Body of pancreas (tissue), 4 donors: ENCODE results near the gene TBC1D16.

Source experiments
- POLR2A ChIP-seq, 3 donors: fragments of 450-650 bp; IDR thresholded peaks; one replicate each; pipeline ENCODE4 v1.6.1; 2016; ENCODE audit warnings: antibody characterized with exemption in 3 of 3, mild to moderate bottlenecking in 2 of 3
- TF ChIP-seq, protein P1 (sequence below), 7 experiments: fragments of 450-650 bp in 4 of 7; fragments of 200-600 bp in 3 of 7; sonication (generic) in 3 of 7; IDR thresholded peaks; one replicate each; pipeline ENCODE4 v1.5.1; 2016 to 2019; ENCODE audit warnings: antibody characterized with exemption in 7 of 7

DNA sequence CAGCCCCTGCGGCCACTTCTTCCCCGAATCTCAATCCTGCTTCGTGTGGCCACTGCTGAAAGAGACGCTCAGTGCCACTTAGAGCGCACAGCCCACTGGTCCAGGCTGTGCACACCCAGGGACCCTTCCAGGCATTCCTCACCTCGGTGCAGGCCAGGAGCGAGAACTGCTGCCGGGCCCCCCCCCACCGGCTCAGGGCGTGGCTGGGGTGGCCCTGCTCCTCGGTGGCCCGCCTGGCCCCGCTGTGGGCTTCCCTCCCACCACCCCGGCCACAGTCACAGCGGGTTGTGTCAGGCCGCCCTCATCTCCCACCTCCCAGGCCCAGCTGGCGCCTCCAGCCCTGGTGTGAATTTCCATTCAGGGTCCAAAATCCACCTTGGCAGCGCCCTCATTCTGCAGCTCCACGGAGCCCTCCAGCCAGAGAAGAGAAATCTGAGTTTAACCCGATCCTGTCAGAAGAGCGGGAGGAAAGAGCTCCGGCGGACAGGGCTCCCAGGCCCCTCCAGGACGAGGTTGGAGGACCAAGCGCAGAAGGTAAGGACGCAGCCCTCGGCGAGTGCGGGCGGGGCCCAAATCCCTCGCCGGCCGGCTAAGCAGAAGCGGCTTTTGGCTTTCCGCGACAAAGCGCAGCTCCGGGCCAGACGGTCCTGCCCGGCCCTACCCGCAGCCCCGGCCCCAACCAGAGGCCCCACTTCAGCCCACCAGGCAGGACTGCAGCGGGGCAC, 12.0 kb downstream of the TBC1D16 start:
- TF ChIP-seq, protein P1, sequence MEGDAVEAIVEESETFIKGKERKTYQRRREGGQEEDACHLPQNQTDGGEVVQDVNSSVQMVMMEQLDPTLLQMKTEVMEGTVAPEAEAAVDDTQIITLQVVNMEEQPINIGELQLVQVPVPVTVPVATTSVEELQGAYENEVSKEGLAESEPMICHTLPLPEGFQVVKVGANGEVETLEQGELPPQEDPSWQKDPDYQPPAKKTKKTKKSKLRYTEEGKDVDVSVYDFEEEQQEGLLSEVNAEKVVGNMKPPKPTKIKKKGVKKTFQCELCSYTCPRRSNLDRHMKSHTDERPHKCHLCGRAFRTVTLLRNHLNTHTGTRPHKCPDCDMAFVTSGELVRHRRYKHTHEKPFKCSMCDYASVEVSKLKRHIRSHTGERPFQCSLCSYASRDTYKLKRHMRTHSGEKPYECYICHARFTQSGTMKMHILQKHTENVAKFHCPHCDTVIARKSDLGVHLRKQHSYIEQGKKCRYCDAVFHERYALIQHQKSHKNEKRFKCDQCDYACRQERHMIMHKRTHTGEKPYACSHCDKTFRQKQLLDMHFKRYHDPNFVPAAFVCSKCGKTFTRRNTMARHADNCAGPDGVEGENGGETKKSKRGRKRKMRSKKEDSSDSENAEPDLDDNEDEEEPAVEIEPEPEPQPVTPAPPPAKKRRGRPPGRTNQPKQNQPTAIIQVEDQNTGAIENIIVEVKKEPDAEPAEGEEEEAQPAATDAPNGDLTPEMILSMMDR (IDR thresholded peaks at IDR 0.05) = no peak
- no peak for TF ChIP-seq POLR2A (IDR thresholded peaks at IDR 0.05)
